GM21381 (cell line): ENCODE data around the gene POU2AF1.

ENCODE experiments used
- ATAC-seq: cut with Tn5 transposase; IDR thresholded peaks from one replicate; pipeline ENCODE4 v1.9.1; 2021; ENCODE audit warnings: mild to moderate bottlenecking, moderate library complexity; ENCODE audit not compliant: unreplicated experiment

Gene POU2AF1

DNA sequence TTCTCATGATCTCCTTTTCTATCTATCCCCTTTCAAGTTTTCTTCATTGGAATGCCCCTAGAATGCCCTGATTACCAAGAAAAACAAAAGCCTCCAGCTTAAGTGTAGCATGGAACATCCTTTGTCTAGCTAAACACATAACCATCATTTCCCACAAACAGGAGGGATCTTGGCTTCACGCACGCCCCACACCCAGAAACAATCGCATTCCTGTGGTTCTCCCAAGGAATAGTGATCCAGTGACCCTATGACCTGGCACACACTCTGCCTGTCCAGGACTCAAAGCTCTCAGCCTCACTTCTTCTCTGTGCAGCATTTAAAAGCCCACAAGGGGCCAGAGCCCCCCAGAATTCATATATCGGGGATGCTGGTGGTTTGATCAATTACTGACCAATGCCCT lies 9.3 kb upstream of the POU2AF1 start:
- ATAC-seq: no peak

- no peak for ATAC-seq
Measured at GRCh38 chr11:111387363-111387762, 8.3 kb upstream of the POU2AF1 start.

GRCh38 chr11:111386611-111387150 lies 7.6 kb upstream of the POU2AF1 start:
- no peak for ATAC-seq

DNA sequence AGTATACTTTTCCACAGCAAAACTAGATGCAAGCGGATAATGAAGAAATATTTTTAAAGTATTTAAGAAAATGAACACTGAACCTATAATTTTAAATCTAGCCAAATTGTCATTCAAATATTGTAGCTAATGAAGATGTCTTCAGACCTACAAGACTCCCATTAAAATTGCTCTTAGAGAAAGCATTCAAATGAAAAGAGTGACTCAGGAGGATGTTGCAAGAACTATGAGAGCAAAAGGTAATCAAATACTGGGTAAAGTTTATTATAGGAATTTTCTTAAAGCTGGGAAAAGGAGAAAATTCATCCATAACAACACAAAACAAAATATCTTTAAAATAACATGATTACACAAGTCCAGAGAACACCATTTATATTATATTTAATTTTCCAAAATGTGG lies 5.4 kb upstream of the POU2AF1 start:
- ATAC-seq: no peak

DNA sequence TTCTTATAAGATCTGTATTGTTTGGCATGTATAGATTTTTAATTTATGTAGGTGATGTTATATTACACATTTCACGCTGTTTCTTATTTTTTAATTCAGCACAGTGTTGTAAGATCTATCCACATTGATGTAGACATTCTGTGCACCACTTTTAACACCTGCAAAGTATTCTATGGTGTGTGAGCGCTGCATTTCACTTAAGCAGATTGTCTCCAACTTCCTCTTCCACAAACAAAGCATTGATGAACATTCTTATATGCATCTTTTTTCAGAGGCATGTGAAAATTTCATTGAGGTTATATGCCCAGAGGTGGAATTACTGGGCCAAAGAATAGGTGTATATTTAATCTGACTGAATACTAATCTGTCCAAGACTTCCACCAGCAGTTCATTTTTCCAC lies 3.4 kb upstream of the POU2AF1 start:
- no peak for ATAC-seq

GRCh38 chr11:111379602-111380136 lies 594 bp upstream of the POU2AF1 start:
- peak; percentile 20 for ATAC-seq

DNA sequence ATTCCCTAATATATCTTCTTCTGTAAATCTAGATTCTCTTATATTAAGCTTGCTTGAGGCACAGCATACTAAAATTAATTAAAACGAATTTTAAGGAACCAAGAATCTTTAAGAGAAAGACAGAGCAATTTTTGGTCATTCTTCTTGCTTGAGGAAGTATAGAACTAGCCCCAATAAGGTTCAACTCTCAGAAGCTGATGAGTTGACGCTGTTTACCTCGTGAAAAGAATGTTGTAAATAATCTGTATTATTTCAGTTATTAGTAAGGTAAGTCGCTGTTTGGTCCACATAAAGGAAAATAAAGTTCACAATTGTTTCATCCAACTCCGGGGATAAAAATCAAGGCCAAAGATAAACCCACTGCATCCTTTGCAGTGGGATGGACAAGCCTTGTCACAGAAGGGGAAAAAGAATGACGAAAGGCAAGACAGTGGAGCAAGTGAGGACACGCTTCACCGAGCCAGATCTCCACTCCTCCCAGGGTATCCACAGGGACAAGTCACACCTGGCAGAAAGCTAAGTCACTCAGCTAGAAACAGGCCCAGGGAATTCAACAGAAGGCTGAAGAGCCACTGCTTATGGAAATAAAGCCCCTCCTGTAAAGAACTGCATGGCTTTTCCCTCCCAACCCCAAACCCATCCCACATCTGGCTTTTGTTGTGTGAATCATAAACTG lies 752 bp downstream of the POU2AF1 start:
- ATAC-seq: peak; percentile 6

DNA sequence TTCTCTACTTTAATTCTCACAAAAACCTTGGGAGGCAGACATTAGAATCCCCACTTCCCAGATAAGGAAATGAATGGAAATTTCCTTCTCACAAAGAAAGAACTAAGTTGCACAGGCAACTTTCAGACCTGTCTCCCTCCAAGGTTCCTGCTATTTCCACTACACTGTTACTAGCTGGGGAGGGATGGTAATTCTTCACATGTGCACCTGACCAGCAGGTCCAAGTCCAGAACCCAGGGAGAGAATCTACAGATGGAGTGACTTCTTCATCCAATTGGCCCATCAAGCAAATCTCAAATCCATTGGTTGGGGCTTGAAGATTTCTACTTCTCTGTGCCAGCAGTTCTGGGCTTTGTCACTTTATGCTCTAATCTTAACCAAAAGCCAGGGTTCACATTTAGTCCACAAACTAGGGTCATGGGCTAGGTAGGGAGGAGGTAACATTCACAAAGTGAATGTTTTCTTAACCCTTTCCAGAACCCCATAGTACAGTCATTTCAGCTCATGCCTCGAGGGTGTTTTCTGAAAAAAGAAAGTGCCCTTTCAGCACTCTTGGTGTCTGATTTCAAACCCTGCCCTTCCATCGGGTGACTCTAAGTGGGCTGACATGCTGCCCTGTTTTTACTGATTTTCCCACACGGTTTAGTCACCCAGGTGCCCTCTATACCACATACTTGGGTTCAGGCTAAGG lies 2.7 kb downstream of the POU2AF1 start:
- ATAC-seq: no peak

DNA sequence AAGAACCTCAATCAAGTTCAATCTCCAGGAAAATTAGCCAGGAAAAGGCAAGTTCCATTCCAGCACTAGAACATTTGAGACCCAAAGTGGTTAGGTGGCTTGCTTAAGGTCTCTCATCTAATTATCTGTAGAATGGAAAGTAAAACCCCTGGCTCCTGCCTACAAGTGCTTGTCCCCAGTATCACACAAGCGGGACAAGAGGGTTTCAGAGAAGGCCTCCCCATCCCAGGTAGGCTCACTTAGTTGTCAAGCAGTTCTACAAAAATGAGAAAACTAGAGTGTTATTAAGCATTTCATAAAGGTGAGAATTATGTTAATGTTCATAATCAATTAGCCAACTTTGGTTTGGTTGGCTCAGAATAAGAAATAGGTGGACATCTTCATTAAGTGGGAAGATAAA lies 5.5 kb downstream of the POU2AF1 start:
- no peak for ATAC-seq

GRCh38 chr11:111372538-111372937 lies 6.5 kb downstream of the POU2AF1 start:
- ATAC-seq: no peak

DNA sequence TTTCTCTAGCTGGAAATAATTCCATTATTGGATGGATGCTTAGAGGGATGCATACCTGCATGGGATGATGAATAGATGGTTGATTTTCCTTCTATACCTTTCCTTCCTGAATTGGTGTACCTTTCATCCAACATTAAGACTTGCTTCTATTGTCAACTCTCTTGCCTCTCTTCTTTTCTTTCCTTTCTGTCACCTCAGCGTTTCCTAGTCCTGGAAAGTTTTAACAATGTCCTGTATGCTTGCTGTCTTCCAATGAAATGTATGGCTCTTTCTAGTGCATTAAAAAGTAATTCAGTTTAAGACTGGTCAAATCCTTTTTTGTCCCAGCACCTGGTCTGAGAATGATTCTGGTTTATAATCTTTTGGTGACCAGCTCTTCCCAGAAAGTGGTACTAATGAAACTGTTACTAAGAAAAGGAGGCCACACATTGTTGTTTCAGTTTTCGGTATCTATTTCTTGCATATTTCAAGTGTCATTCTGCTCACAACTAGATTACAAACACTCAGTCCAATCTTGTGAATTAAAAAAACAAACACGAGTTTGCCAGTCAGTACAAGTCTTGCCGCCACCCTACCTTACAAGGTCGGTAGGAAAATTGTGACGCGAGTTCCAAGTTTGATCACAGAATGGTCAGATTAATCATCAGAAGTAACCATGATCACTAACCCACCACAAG lies 8.0 kb downstream of the POU2AF1 start:
- peak; percentile 37 for ATAC-seq

DNA sequence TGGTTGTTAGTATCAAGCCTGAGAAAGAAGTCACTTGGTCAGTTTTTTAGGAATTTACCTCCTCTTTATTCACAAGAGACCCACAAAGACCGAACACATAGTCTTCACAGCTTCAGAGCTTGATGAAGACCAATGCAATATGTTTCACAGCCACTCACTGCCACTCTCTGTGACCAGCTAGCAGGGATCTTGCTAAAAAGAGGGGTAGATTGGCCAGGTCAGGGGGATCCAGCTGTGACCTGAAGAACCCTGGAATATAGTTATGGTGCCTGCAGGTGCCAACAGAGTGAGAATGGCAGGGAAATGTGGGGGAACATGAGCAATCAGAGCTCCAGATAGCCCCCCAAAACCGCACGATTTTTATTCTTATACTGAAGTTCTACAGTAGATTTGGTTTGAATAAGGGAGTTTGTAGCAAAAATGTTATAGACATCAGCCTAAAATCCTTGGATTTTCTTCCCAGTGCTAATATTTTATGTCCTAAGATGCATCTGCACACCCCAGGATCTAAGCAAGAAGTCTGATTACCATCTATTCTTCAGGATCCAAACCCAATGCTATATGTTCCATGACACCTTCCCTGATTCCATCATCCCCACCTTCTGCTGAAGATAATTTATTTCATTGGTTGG lies 8.7 kb downstream of the POU2AF1 start:
- ATAC-seq: no peak

GRCh38 chr11:111368285-111368560 lies 10.9 kb downstream of the POU2AF1 start:
- no peak for ATAC-seq

GRCh38 chr11:111367411-111368284 lies 11.4 kb downstream of the POU2AF1 start:
- peak; percentile 49 for ATAC-seq

GRCh38 chr11:111366560-111367410 lies 12.3 kb downstream of the POU2AF1 start:
- ATAC-seq: no peak

- no peak for ATAC-seq
Measured at GRCh38 chr11:111365722-111366559, 13.1 kb downstream of the POU2AF1 start.

GRCh38 chr11:111364503-111364902 lies 14.6 kb downstream of the POU2AF1 start:
- ATAC-seq: no peak

DNA sequence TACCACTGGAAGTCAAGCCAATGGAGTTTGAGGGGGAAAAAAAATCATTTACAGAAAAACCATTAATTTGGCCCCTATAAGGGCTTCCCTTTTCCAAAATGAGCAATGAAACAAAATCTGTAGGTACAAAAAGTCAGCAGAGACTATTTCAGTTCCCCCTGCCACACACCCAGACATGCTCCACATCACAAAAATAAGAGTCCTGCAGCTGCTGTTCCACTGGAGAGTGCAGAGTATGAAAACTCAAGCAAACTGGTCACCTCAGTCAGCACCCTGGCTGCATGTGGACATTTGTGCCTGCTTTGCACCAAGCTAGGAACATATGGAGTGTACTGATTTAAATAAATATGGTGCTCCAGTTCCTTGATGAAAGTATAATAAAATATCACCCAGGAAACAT lies 15.1 kb downstream of the POU2AF1 start:
- ATAC-seq: no peak
